ENCODE measurements around the gene ARHGAP5.

The ARHGAP5 gene

DNA sequence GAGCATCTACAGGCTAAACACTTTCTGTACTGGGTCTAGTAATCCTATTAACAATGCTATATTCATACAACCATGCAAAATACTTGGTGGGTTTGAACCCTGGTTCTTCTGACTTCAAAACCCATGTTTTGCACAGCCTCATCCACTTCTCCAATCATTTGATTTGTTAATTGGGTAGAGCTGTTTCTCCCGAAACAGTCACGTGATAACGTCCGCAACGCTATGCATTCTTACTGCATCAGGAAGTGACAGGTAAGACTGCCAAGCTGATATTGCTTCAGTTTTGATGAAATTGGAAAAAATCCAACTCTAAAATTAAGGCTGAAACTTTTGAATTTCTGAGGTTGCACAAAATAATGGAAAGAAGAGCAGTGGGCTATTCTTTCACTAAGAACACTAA lies 94.4 kb downstream of the ARHGAP5 start:
- no peak for DNase-seq (ENCODE audit: low read depth, low spot score)

DNA sequence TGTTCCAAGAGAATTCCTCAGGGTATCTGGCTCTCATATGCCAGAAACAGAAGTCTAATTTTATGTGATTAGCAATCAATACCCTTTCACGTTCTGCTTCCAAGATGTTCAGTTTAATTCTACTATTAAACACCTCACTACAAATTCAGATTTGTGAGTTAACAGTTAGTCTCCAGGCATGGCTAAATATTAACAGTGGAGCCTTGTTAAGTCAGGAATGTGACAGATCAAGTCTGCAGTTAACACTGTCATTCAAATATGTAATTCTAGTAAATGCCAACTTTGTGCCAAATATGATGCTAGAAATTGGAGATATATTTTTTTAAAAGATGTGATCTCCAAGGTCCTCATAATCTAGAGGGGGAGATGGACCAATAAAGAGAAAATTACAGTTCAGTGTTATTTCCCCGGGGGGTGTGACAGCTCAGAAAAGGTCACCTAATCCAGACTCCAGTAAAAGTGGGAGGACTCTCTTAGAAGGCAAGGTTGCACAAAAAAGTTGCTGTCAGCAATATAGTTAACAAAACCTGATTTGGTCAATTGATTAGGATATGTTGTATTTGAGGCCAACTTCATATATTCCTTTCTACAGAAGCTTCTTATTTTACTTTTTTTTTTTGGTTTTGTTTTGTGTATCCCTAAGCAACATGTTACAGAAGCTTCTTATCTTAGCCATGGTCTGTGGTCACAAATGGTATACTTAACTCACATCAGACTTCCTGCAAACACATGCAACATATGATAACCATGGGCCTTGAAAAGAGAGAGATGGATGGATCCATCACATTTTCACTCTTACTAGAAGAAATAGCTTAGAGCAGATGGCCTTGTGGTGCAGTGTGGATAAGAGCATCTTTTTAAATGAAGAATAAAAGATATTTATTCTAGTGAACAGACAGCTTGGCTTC lies 106.3 kb downstream of the ARHGAP5 start:
- no peak for DNase-seq (ENCODE audit: low read depth, low spot score)

DNA sequence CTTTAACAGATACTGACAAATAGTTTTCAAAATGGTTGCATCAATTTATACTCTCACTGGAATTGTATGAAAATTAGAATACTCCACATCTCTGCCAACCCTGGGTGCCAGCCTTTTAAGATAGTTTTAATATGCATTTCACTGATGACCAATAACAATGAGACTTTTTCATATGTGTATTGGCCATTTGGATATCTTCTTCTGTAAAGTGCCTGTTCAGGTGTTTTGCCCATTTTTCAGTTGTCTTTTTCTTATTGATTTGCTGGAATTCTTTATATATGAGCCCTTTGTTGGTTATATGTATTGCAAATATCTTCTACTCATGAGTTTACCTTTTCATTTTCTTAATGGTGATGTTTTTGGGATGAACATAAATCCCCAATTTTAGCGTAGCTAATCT lies 108.0 kb downstream of the ARHGAP5 start:
- DNase-seq (ENCODE audit: low read depth, low spot score) = no peak

DNA sequence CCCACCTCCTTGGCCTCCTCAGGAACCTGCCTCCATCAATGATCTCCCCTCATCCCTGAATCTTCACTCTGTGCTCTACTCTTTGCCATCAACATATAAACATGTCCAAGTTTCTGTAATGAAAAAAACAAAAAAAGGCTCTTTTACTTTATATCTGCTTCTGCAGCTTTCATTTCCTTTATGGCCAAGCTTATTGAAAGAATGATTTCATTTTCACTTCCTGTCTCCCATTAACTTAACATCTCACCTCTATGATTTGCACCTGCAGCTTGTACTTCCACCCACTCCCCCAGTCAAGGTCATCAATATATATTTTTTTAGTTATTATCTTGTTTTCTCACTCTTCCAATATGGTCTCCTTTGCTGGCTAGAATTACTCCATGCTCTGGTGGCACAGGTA lies 109.1 kb downstream of the ARHGAP5 start:
- no peak for DNase-seq (ENCODE audit: low read depth, low spot score)

DNA sequence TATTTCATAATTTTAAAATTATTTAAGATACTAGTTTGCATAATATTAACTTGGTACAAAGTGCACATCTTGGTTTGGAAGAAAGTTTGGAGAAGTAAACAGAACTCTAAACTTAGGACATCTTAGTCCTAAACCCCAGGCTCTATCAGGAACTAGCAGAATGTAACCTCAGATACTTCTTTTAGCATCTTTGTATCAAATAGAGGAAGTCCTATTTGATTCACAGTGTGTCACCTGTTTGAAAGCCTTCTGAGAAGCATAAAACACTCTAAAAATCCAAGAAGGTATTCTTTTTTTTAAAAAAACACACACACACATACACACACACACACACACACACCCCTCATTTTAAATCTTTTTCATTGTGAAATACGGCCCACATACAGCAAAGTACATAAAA lies 112.7 kb downstream of the ARHGAP5 start:
- DNase-seq (ENCODE audit: low read depth, low spot score) = no peak

DNA sequence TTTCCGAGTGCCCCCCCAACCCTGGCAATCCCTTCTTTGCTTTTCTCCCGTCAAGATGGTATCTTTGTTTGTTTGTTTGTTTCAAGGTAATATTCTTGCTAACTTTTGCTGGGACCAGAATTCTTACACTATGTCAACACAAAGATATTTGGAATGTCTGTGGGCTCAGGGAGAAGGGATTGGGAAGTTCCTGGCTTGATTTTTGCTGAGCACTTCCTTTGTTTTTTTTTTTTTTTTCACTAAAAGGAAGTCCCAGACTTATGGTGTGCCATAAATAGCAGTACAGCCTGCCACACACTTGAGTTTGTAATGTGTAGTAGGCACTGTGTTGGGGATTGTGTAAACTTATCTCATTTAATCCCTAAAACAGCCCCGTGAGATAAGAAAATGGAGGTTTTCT lies 113.6 kb downstream of the ARHGAP5 start:
- no peak for DNase-seq (ENCODE audit: low read depth, low spot score)

DNA sequence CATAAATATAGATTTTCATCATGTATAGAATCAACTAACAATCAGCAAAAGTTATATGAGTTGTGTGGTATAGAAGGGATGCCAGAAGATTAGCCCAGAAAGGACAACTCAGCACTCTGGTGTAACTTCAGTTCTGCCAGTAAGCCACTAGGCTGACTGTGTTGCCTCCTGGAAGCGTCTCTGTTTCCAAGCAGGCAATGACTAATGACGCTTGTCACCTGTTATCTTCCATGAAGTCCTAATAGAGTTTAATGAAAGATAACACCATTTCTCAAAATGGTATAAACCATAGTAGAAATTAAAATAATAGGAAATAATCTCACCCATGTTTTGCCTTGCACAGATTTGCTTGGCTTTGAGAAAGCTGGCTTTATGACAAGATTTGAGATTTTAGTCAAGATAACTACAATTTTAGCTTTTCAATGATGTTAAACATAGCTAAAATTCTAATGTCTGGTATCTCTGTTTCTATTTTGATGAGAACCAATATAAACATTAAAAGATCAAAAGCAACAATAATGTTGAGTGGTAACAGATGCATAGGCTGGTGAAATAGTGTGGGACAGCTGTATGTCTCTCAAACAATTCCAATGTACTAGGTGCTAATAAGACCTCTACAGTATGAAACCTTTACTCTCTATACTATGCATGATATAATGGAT lies 115.7 kb downstream of the ARHGAP5 start:
- no peak for DNase-seq (ENCODE audit: low read depth, low spot score)

DNA sequence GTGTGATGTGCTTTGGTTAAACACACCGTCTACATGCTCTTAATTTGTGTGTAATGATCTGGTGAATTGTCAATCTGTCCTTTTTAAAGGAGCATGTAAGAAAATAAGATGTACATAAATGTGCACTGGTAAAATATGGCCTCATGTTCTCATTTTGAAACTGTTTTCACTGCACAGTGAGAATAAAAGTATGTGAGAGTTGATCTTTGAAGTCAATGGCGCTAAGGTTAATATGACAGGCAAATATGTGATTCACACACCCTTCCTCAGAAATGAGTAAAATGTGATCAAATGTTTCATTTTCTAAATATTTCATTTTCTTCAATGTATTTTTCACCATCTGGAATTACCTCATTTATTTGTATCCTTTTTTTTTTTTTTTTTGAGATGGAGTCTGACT lies 116.4 kb downstream of the ARHGAP5 start:
- DNase-seq (ENCODE audit: low read depth, low spot score) = no peak

DNA sequence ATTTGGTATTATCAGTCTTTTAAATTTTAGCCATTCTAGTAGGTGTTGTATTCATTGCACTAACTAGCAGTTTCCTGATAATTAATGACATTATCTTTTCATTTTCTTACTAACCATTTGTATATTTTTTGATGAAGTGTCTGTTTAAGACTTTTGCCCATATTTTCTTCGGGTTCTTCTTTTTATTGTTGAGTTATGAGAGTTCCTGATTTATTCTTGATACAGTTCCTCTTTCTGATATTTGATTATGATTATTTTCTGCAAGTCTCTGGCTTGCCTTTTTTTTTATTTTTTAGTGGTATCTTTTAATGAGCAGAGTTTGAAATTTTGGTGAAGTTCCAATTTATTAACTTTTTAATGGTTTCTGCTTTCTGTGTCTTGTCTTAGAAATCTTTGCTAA lies 118.5 kb downstream of the ARHGAP5 start:
- no peak for DNase-seq (ENCODE audit: low read depth, low spot score)

DNA sequence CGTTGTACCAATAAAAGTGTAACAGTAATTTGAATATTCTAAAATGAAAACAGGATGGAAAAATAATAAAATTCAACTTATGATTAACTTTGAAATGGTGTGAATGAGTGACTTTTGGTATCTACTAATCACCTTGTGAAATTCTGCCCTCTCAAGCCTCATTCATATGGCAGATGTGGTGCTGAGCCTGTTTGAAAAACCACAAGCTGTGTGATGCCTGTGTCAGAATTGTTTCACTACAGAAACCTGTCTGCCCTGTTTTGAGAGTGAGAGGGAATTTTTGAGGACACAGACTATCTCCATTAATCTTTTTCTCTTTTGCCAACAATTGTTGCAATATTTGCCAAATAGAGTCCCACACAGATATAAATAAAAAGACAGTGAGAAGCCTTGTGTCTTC lies 120.8 kb downstream of the ARHGAP5 start:
- DNase-seq (ENCODE audit: low read depth, low spot score) = no peak

DNA sequence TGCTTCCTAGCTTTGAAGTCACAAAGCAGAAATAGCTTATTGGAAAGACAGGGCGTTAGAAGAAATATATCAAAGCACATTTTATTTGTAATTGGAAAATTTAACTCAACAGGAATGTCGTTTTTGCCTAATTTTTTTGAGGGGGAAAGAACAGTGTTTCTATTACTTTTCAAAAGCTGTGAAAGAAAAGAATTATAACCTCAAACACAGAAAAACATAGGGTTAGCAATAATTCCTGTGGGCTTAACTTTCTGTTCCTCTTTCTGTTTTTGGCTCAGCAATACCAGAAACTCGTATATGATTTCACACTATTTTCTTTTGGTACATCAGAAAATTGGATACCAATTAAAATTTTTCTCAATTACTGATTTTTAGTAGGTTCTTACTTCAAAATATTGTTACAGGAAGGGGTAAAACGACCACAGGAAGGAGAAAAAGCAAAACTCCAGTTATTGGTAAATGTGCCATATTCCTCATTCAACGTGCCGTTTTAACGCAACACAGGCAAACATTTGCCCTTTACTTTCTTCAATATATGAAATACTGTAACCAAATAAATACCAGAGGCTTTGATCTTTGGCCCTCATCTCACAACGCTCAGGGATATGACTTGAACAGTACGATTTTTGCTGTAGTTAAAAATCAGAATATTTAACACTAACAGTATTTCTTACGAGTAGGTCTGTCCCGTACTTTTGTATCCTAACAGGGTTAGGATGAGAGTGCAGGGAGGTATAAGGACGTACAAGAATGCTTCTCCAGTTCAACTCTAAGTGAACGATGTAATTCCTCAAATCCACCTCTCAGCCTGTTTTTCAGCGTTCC lies 123.5 kb downstream of the ARHGAP5 start:
- no peak for DNase-seq (ENCODE audit: low read depth, low spot score)

DNA sequence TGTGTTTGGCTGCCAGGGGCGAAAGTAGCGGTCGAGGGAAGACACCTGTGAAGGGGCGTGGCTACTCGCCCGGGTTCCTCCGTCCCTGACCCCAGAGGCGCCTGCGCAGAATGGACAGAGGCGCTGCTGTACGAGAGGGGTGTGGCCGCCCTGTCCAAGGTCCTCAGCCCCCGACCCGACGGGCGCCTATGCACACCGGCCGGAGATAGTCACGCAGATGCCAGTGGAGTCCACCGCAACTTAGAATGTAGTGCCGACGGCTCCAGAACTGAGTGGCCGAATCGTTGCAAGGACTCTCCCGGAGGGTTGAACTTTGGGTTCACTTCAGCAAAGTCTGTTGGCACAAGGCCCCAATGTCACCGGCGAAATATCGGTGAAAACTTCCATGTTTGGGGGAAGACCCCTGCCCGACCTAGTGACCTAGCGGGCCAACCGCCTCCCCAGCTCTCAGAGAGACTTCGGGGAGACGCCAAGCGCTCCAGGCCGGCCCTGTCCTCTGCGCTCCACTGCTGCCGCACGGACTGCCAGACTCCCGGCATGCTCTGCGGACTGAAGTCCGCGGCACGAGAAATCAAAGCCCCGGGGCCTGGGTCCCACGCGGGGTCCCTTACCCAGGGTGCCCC lies 124.2 kb downstream of the ARHGAP5 start:
- peak; percentile 96 for DNase-seq (ENCODE audit: low read depth, low spot score)

DNA sequence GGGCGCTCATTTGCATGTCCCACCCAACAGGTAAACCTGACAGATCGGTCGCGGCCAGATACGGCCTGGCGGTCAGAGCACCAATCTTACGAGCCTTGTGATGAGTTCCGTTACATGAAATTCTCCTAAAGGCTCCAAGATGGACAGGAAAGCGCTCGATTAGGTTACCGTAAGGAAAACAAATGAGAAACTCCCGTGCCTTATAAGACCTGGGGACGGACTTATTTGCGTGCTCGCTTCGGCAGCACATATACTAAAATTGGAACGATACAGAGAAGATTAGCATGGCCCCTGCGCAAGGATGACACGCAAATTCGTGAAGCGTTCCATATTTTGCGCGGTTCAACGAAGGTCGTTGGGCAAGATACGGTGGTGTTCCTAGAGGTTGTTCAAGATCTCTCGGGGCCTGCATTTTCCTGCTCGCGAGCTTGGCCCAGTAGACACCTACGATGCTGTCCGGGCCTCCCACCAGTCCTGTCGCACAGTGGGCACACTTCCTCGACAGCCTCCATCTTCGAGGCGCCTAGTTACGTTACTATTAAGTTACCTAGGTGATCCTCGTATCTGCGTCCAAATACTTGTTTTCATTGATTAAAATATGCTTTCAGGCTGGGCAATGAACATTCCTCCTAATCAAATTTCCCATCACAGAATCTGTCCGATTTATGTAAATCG lies 124.8 kb downstream of the ARHGAP5 start, which contains the start of gene RNU6-7:
Gene RNU6-7, plus strand, starts transcription at position 230 of the 675 bp plus-strand sequence.
- DNase-seq (ENCODE audit: low read depth, low spot score) = peak; percentile 61

DNA sequence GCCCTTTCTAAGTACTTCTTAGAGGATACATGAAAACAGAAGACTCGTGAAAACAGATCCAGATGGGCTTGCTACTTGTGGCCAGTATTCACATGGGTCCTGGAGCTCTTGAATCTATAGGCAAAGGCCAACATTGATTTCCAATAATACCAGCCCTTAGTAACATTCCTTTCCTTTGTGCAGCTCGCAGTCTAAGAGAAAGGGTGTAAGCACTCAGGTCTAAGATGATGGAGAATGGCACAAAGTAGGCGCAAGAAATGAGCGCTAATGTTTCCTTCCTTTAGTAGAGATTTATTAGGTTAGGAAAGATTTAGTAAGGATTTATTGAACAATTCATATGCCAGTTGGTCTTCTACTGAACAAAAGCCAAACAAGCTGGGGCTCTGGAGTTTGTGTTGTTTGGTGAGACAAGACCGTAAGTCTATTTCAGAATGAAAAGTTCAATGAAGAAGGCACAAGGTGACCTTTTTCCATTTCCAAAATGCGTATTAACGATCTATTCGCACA lies 125.4 kb downstream of the ARHGAP5 start:
- DNase-seq (ENCODE audit: low read depth, low spot score) = peak; percentile 22

DNA sequence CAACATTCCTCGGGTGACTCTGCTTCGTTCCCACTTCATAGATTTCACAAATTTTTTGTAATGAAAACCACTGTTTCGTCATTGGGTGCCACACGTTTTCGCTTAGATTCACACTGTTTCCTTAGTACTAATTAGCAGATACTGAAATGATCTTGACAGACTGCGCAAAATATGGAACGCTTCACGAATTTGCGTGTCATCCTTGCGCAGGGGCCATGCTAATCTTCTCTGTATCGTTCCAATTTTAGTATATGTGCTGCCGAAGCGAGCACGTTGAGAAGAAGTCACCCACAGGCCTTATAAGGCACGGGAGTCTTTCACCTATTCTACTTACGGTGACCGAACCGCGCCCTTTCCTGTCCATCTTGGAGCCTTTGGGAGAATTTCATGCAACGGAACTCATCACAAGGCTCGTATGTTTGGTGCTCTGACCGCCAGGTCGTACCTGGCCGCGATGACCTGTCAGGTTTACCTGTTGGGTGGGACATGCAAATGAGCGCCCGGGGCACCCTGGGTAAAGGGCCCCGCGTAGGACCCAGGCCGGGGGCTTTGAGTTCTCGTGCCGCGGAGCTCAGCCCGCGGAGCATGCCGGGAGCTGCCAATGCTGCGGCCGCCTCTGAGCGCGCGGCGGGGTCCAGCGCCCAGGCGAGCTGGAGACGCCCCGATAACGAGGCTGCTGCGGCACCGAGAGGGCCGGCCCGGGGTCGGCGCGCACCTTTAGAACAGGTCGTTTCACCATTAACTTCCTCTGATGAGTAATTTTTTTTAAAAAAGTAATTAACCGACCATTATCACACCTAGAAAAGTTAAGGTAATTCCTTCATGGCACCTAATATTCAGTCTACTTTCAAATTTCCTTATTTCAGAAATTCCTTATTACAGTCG lies 126.1 kb downstream of the ARHGAP5 start, which contains the start of gene RNU6-8:
Gene RNU6-8, minus strand, starts transcription at position 272 of the 885 bp plus-strand sequence.
- DNase-seq (ENCODE audit: low read depth, low spot score) = peak; percentile 93

DNA sequence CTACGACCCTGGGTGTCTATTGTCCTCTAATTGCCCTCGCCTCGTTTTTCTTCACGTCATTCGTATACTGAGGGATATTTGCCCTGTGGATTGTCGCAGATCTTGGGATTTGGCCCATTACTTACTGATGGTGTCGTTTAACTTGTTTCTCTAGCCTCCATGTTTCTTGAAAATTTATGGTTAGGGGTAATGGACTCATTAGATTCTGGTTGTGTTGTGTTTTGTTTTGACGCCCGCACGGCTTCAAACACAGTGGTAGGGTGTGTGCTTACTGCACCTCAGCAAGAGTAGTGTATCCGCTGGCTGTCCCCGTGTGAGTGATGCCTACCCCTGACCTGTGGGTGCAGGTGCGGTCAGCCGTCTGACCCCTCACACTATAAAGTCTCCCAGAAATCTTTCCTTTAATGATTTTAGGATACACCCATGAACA lies 126.8 kb downstream of the ARHGAP5 start:
- DNase-seq (ENCODE audit: low read depth, low spot score) = peak; percentile 15

DNA sequence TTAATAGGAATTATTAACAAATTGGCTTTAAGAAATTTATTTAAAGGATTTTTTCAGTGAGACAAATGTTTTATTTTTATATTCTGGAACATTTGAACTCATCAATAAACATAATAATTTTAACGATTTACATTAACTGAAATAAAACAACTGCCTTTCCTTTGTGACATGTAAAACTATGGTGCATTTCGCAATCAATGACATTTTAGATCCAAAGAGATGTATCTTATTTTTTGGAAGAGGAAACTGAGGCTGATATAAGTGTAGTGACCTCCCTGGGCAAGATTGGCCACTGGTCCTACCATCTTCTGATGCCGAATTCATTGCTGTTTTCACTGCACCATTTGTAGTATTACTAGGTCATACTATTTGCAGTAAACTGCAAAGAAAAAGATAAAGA lies 128.4 kb downstream of the ARHGAP5 start:
- no peak for DNase-seq (ENCODE audit: low read depth, low spot score)

DNA sequence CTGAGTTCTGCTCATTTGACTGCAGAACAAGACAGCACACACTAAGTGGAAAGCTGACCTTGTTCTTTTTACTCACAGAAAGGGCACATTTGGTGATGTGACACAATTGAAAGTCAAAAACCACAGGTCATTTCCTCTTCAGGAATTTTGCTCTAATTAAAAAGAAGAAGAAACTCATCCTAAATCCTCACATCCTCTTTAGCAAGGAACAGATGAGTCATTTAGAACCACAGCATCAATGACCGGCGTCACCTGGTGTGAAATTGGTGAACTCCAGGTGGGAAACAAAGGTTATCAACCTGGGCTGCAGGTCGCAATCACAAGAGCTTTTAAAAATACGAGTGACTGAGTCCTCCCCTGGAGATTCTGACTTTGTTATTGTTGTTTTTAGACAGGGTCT lies 128.9 kb downstream of the ARHGAP5 start:
- DNase-seq (ENCODE audit: low read depth, low spot score) = no peak

DNA sequence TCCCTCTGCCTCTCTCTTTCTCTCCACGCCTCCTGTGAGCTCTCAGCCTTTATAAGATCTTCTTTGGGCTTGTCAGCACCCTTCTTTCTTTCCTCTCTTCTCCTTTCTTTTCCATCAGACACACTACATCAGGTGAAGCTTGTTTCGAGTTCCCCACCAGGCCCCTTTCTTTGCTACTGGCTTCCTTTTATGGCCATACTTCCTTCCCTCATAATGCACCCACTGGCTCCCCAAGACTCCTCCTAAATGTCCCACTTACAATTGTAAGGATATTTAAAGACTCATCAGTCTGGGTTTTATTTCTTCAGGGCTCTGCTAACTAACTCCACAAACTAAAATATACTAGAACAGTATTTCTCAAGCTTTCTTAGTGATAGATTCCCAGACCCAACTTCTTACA lies 129.4 kb downstream of the ARHGAP5 start:
- no peak for DNase-seq (ENCODE audit: low read depth, low spot score)

DNA sequence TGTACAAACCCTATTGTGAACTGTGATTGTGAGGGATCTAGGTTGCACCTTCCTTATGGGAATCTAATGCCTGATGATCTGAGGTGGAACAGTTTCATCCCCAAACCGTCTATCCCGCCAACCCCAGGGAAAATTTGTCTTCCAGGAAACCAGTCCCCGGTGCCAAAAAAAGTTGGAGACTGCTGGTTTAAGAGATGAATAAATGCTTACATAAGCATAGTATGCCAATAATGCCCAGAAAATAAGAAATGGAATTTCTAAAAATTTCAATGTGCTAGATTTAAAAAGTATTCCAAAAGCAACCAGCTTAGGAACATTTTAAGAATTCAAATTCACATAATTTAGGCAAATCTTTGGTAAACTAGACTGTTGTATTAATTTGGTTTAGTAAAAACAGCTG lies 131.4 kb downstream of the ARHGAP5 start:
- DNase-seq (ENCODE audit: low read depth, low spot score) = no peak

Measured in ELF-1 (cell line).